T1000 (cell line): ENCODE data around the gene UNC5C.

Experiments
- DNase-seq: peaks from one replicate; lab custom pipeline; 2025; ENCODE audit warnings: mixed read lengths; lab: John Stamatoyannopoulos, UW

Gene UNC5C

GRCh38 chr4:95546866-95547714 is 1.7 kb downstream of the UNC5C start:
- DNase-seq: no peak

- DNase-seq: no peak
These were observed 2.6 kb downstream of the UNC5C start for GRCh38 chr4:95546221-95546620.

- no peak for DNase-seq
These were observed 3.2 kb downstream of the UNC5C start for GRCh38 chr4:95545546-95545945.

GRCh38 chr4:95544113-95545103 is 4.4 kb downstream of the UNC5C start:
- DNase-seq: no peak

GRCh38 chr4:95541889-95542607 is 6.7 kb downstream of the UNC5C start:
- no peak for DNase-seq

- no peak for DNase-seq
These were observed 7.7 kb downstream of the UNC5C start for GRCh38 chr4:95541094-95541493.

- no peak for DNase-seq
These were observed 8.5 kb downstream of the UNC5C start for GRCh38 chr4:95540227-95540626.

- no peak for DNase-seq
These were observed 9.7 kb downstream of the UNC5C start for GRCh38 chr4:95539106-95539505.

- DNase-seq: no peak
These were observed 10.8 kb downstream of the UNC5C start for GRCh38 chr4:95537863-95538488.

- DNase-seq: no peak
These were observed 11.6 kb downstream of the UNC5C start for GRCh38 chr4:95537191-95537590.

- DNase-seq: no peak
These were observed 12.1 kb downstream of the UNC5C start for GRCh38 chr4:95536650-95537049.

- no peak for DNase-seq
These were observed 13.6 kb downstream of the UNC5C start for GRCh38 chr4:95535180-95535579.

- DNase-seq: no peak
These were observed 14.7 kb downstream of the UNC5C start for GRCh38 chr4:95534032-95534431.

- DNase-seq: no peak
These were observed 15.5 kb downstream of the UNC5C start for GRCh38 chr4:95533254-95533653.

- DNase-seq: no peak
These were observed 16.5 kb downstream of the UNC5C start for GRCh38 chr4:95532305-95532704.

GRCh38 chr4:95531141-95531540 is 17.6 kb downstream of the UNC5C start:
- no peak for DNase-seq

GRCh38 chr4:95529946-95530345 is 18.8 kb downstream of the UNC5C start:
- DNase-seq: no peak

GRCh38 chr4:95528388-95528948 is 20.3 kb downstream of the UNC5C start:
- DNase-seq: no peak

GRCh38 chr4:95526075-95526474 is 22.7 kb downstream of the UNC5C start:
- DNase-seq: no peak

- no peak for DNase-seq
These were observed 24.0 kb downstream of the UNC5C start for GRCh38 chr4:95524729-95525128.

- DNase-seq: no peak
These were observed 24.6 kb downstream of the UNC5C start for GRCh38 chr4:95524184-95524583.
